ENCODE data around the gene SYNJ2BP. TPM values are rescaled to one million over a fixed set of nuclear protein-coding genes. Genes with fewer than 3 reads are reported as not detected.

Gene SYNJ2BP
- polyA plus RNA-seq, 3 donors: 4.9 to 17.5 (median 12.6) TPM

- Histone ChIP-seq H3K4me2 (replicated peaks; ENCODE audit: extremely low read depth, low read length, poor library complexity, severe bottlenecking) (no peak within 1 kb of the TSS), H3K27ac (ENCODE audit: low read depth in 1 of 2, low read length in 2 of 2) (no peak within 1 kb of the TSS), H3K36me3 (replicated peaks in 1 of 2; ENCODE audit: control insufficient read depth in 1 of 2, insufficient read depth in 2 of 2, low read length in 2 of 2) (no peaks in the 10 kb centered on the region), H3K9me3 (replicated peaks in 1 of 2; ENCODE audit: control insufficient read depth in 1 of 2, insufficient read depth in 1 of 2, low read length in 2 of 2) (peaks cover 1 to 3% of the 10 kb centered on the region in 2 donors), H2AFZ (ENCODE audit: insufficient read depth, low read depth, low read length, poor library complexity, severe bottlenecking) (no peak within 1 kb of the TSS), H3K4me3 (replicated peaks in 1 of 3; ENCODE audit: low read depth in 2 of 3, low read length in 3 of 3) (no peak within 1 kb of the TSS), H3K79me2 (ENCODE audit: insufficient read depth, low read length) (no peaks in the 10 kb centered on the region), H4K20me1 (ENCODE audit: insufficient read depth, low read length) (no peaks in the 10 kb centered on the region), H3K4me1 (ENCODE audit: control insufficient read depth in 1 of 2, insufficient read depth in 2 of 2, low read length in 2 of 2) (no peaks in the 10 kb centered on the region), H3K27me3 (ENCODE audit: control insufficient read depth in 2 of 2, insufficient read depth in 2 of 2, low read length in 2 of 2) (no peaks in the 10 kb centered on the region), H3K9ac (ENCODE audit: insufficient read depth, low read length, poor library complexity, severe bottlenecking) (no peak within 1 kb of the TSS)
- Mint-ChIP-seq H3K36me3 (no peaks in the 10 kb centered on the region), H3K4me1 (no peaks in the 10 kb centered on the region), H3K4me3 (no peak within 1 kb of the TSS), H3K27ac (no peak within 1 kb of the TSS), H3K9me3 (peaks cover 0 to 9% (median 5%) of the 10 kb centered on the region in 7 donors), H3K27me3 (ENCODE audit: low read depth in 3 of 3) (peaks cover 0 to 3% (median 0%) of the 10 kb centered on the region in 3 donors)
- intact Hi-C loops (cut with micrococcal nuclease): no loop called here
- no peak for TF ChIP-seq CTCF (IDR thresholded peaks at IDR 0.05)
- no CpG with 5 or more reads among the region's 1 CpG for WGBS (ENCODE audit: insufficient coverage)
- no peak for DNase-seq
Measured at GRCh38 chr14:70451874-70452273, 35.0 kb upstream of the SYNJ2BP start, which contains the start of gene ADAM21. TSS of gene ADAM21 (plus strand) at chr14:70452174. CDS start at chr14:70457500, 5,326 bp downstream.

GRCh38 chr14:70448633-70449340, 31.9 kb upstream of the SYNJ2BP start:
- peaks cover 21 to 23% of the 10 kb centered on the region in 2 donors for H3K9me3 ChIP-seq (replicated peaks in 1 of 2; ENCODE audit: control insufficient read depth in 1 of 2, insufficient read depth in 1 of 2, low read length in 2 of 2)
- no peak overlapping the region for H3K4me3 ChIP-seq (replicated peaks in 1 of 3; ENCODE audit: low read depth in 2 of 3, low read length in 3 of 3)
- Mint-ChIP-seq H3K27ac (no peak overlapping the region), H3K4me1 (no peaks in the 10 kb centered on the region), H3K36me3 (no peaks in the 10 kb centered on the region), H3K9me3 (peaks cover 13 to 31% (median 24%) of the 10 kb centered on the region in 7 donors), H3K27me3 (ENCODE audit: low read depth in 3 of 3) (peaks cover 0 to 3% (median 0%) of the 10 kb centered on the region in 3 donors), H3K4me3 (no peak overlapping the region)
- DNase-seq: no peak
- H3K27me3 ChIP-seq (ENCODE audit: control insufficient read depth in 2 of 2, insufficient read depth in 2 of 2, low read length in 2 of 2): no peaks in the 10 kb centered on the region
- H3K4me1 ChIP-seq (ENCODE audit: control insufficient read depth in 1 of 2, insufficient read depth in 2 of 2, low read length in 2 of 2): no peaks in the 10 kb centered on the region
- no peak overlapping the region for H2AFZ ChIP-seq (ENCODE audit: insufficient read depth, low read depth, low read length, poor library complexity, severe bottlenecking)
- no peaks in the 10 kb centered on the region for H3K36me3 ChIP-seq (replicated peaks in 1 of 2; ENCODE audit: control insufficient read depth in 1 of 2, insufficient read depth in 2 of 2, low read length in 2 of 2)
- no peaks in the 10 kb centered on the region for H4K20me1 ChIP-seq (ENCODE audit: insufficient read depth, low read length)
- no peak for TF ChIP-seq CTCF (IDR thresholded peaks at IDR 0.05)
- no peak overlapping the region for H3K27ac ChIP-seq (ENCODE audit: low read depth in 1 of 2, low read length in 2 of 2)
- intact Hi-C loops (cut with micrococcal nuclease): no loop called here
- no peaks in the 10 kb centered on the region for H3K79me2 ChIP-seq (ENCODE audit: insufficient read depth, low read length)
- 93% methylated on average over 3 of the region's 4 CpGs for WGBS (ENCODE audit: insufficient coverage)
- no peak overlapping the region for H3K4me2 ChIP-seq (replicated peaks; ENCODE audit: extremely low read depth, low read length, poor library complexity, severe bottlenecking)
- H3K9ac ChIP-seq (ENCODE audit: insufficient read depth, low read length, poor library complexity, severe bottlenecking): no peak overlapping the region
